PFSK-1 (cell line): Measurements from ENCODE around the gene CTAGE1. TPM values are rescaled to one million over a fixed set of nuclear protein-coding genes. Genes with fewer than 3 reads are reported as not detected.
A peak's percentile ranks its signal among the peaks of the same experiment; 100 is the strongest.

Experiments
- FOXP2 ChIP-seq: optimal IDR thresholded peaks from 2 replicates; pipeline ENCODE3; 2011; ENCODE audit warnings: borderline replicate concordance, control low read depth, inconsistent platforms; ENCODE audit not compliant: insufficient read depth; ENCODE audit errors: extremely low read length, extremely low read depth
- POLR2AphosphoS5 ChIP-seq: IDR thresholded peaks from 2 replicates; pipeline ENCODE4 v1.6.1; 2012; ENCODE audit warnings: low read depth, mild to moderate bottlenecking, control low read depth, low read length, moderate library complexity
- SIN3A ChIP-seq: IDR thresholded peaks from 2 replicates; pipeline ENCODE4 v1.6.1; 2012; ENCODE audit warnings: mild to moderate bottlenecking, low read length, moderate library complexity, borderline replicate concordance; ENCODE audit not compliant: insufficient read depth
- TAF1 ChIP-seq: IDR thresholded peaks from 2 replicates; pipeline ENCODE4 v1.6.1; 2012; ENCODE audit warnings: low read length, control low read depth, borderline replicate concordance; ENCODE audit not compliant: insufficient read depth
- polyA plus RNA-seq: library from polyadenylated mRNA; unstranded; fragments of >200 nt; gene quantifications from one replicate; pipeline ENCODE4 v1.2.1, GENCODE V29; 2012; ENCODE audit warnings: low read depth, missing spikeins; ENCODE audit not compliant: insufficient read length
- TF ChIP-seq, protein P1 (sequence below), 2 experiments: IDR thresholded peaks; 2 replicates each; pipeline versions ENCODE4 v1.6.1 to v1.8.0; 2011 to 2012; ENCODE audit warnings: low read depth in 2 of 2, low read length in 2 of 2, control low read depth in 1 of 2, inconsistent platforms in 1 of 2, mild to moderate bottlenecking in 1 of 2, moderate library complexity in 1 of 2; ENCODE audit not compliant: insufficient read depth in 1 of 2

The CTAGE1 gene, protein sequence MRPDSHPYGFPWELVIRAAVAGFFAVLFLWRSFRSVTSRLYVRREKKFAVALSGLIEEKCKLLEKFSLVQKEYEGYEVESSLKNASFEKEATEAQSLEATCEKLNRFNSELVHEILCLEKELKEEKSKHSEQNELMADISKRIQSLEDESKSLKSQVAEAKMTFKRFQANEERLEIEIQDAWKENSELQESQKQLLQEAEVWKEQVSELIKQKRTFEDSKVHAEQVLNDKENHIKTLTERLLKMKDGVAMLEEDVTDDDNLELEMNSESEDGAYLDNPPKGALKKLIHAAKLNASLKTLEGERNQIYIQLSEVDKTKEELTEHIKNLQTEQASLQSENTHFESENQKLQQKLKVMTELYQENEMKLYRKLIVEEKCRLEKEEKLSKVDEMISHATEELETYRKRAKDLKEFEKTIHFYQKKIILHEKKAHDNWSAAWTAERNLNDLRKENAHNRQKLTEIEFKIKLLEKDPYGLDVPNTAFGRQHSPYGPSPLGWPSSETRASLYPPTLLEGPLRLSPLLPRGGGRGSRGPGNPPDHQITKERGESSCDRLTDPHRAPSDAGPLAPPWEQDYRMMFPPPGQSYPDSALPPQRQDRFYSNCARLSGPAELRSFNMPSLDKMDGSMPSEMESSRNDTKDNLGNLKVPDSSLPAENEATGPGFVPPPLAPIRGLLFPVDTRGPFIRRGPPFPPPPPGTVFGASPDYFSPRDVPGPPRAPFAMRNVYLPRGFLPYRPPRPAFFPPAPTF
- polyA plus RNA-seq: not detected

- TF ChIP-seq SIN3A: no peak
- no peak for TF ChIP-seq TAF1
- no peak for TF ChIP-seq FOXP2
- TF ChIP-seq, protein P1, sequence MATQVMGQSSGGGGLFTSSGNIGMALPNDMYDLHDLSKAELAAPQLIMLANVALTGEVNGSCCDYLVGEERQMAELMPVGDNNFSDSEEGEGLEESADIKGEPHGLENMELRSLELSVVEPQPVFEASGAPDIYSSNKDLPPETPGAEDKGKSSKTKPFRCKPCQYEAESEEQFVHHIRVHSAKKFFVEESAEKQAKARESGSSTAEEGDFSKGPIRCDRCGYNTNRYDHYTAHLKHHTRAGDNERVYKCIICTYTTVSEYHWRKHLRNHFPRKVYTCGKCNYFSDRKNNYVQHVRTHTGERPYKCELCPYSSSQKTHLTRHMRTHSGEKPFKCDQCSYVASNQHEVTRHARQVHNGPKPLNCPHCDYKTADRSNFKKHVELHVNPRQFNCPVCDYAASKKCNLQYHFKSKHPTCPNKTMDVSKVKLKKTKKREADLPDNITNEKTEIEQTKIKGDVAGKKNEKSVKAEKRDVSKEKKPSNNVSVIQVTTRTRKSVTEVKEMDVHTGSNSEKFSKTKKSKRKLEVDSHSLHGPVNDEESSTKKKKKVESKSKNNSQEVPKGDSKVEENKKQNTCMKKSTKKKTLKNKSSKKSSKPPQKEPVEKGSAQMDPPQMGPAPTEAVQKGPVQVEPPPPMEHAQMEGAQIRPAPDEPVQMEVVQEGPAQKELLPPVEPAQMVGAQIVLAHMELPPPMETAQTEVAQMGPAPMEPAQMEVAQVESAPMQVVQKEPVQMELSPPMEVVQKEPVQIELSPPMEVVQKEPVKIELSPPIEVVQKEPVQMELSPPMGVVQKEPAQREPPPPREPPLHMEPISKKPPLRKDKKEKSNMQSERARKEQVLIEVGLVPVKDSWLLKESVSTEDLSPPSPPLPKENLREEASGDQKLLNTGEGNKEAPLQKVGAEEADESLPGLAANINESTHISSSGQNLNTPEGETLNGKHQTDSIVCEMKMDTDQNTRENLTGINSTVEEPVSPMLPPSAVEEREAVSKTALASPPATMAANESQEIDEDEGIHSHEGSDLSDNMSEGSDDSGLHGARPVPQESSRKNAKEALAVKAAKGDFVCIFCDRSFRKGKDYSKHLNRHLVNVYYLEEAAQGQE (IDR thresholded peaks at IDR 0.05; ENCODE audit: insufficient read depth in 1 of 2, low read depth in 2 of 2, low read length in 2 of 2): no peak
- no peak for TF ChIP-seq POLR2AphosphoS5
These were observed at the start of gene CTAGE1 for GRCh38 chr18:22417496-22418188. Gene CTAGE1, minus strand, starts transcription at chr18:22417915. Its CDS starts 104 bp downstream, at chr18:22417811.

DNA sequence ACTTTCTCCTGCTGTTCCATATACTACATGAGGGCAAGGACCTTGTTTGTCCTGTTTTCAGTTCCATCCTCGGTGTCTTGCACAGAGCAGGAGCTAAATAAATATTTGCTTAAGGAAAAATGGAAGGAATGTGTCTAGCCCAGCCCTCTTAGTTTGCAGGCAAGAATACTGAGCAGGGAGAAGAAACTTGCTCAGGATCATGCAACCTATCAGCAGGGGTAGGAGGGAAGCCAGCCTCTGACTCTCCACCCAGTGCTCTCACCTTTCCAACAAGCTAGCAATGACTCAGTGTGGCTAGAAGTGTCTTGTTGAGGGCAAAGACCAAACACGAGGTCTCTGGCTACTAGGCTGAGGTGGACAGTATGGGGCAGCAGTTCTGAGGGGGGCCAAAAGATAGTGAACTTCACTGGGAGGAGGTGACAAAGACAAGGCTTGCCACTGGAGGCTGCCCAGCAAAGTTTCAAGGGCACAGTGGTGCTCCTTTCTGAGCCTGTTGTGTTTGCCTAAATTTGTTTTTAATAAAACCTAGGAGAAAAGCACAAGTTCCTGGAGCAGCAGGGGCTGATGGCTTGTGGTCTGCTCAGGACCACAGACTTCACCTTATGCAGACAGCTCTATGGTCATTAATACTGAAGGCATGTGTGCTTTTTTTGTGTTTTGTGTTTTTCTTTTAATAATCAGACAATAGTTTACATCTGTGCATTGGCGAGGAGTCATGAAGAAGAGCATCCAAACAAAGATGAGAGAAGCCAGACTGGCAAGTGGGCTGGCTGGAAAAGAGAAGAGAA, 49.1 kb upstream of the CTAGE1 start:
- TF ChIP-seq FOXP2: no peak
- TF ChIP-seq, protein P1 (IDR thresholded peaks at IDR 0.05; ENCODE audit: insufficient read depth in 1 of 2, low read depth in 2 of 2, low read length in 2 of 2): no peak
- TF ChIP-seq POLR2AphosphoS5: no peak
- no peak for TF ChIP-seq SIN3A
- no peak for TF ChIP-seq TAF1

GRCh38 chr18:22465859-22466457, 48.2 kb upstream of the CTAGE1 start:
- TF ChIP-seq, protein P1 (IDR thresholded peaks at IDR 0.05; ENCODE audit: insufficient read depth in 1 of 2, low read depth in 2 of 2, low read length in 2 of 2): no peak
- no peak for TF ChIP-seq TAF1
- peak; percentile 45; the same call in 1 of the 2 replicates for TF ChIP-seq SIN3A

- TF ChIP-seq TAF1 (no peak), FOXP2 (no peak), SIN3A (no peak), POLR2AphosphoS5 (no peak)
- TF ChIP-seq, protein P1 (IDR thresholded peaks at IDR 0.05; ENCODE audit: insufficient read depth in 1 of 2, low read depth in 2 of 2, low read length in 2 of 2): no peak
These were observed 45.4 kb upstream of the CTAGE1 start for GRCh38 chr18:22463076-22463475.
